Medulla oblongata (tissue), 1 donor: ENCODE data around the gene ARMC6.
"Not testable (repeated sequence)": the region's sequence is repeated elsewhere in the genome, so short reads cannot be mapped to it uniquely, and the experiment has no call there.

Experiments used
- DNase-seq: peaks from one replicate; pipeline ENCODE4 v3.0.0-alpha.2; 2015; ENCODE audit errors: extremely low spot score

ARMC6 gene

DNA sequence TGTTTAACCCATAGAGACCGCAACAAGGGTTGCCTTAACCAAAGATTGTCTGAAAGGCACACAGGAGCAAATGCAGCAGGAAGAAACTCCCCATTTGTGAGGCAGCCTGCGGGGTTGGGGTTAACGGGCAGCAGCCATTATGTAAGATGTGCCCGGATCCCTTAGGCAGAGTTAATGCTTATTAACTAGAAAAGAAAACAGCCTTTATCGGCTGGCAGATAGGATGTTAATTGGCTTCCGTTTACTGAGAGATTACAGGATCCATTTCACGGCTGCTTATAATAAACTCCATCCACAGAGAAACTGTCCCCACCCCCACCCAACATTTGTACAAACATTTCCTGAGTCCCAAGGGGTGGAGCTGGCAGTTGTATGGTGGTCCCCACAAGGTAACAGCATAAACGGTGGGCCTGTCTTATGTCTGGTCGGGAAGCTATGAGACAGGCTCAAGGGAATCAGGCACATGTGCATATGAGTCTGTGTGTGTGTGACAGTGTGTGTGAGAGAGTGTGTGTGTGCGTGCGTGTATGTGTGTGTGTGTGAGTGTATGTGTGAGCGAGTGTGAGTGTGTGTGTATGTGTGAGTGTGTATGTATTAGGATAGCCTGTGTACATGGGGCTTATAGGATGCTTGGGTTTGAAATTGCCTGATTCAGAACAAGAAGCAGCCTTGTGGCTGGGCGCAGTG is 40.9 kb downstream of the ARMC6 start:
- DNase-seq: no peak

GRCh38 chr19:19075126-19075525 is 41.7 kb downstream of the ARMC6 start:
- DNase-seq: no peak

- DNase-seq: no peak
Observed at GRCh38 chr19:19076476-19076875, 43.1 kb downstream of the ARMC6 start.

DNA sequence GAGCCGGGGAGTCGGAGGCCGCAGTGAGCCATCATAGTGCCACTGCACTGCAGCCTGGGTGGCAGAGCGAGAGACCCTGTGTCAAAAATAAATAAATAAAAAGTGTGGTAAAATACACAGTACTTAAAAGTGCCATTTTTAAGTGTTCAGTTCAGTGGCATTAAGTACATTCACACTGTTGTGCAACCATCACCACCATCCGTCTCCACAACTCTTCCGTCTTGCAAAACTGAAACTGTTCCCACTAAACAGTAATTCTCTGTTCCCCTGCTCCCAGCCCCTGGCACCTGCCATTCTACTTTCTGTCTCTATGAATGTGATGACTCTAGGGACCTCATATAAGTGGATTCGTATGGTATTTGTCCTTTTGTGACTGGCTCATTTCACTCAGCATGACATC is 43.7 kb downstream of the ARMC6 start:
- DNase-seq: no peak

DNA sequence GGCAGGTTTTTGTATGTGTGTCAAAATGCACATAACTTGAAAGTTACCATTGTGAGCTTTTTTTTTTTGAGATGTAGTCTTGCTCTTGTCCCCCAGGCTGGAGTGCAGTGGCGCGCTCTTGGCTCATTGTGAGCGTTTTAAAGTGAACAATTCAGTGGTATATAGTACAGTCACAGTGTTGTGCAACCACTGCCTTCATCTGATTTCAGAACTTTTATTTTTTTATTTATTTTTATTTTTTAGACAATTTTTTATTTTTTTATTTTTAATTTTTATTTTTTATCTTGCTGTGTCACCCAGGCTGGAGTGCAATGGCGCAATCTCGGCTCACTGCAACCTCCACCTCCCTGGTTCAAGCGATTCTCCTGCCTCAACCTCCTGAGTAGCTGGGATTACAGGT is 45.4 kb downstream of the ARMC6 start:
- DNase-seq: no peak

DNA sequence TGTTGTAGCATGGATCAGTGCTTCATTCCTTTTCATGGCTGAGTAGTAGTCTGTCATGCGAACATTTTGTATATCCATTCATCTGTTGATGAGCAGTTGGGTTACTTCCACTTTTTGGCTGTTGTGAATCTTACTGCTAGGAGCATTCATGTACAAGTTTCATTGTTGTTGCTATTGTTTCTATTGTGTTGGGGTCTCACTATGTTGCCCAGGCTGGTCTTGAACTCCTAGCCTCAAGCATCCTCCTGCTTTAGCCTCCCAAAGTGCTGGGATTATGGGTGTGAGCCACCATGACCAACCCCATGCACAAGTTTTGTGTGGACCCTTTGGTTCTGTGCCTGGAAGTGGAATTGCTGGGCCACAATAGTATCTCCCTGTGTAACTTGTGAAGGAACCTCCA is 46.2 kb downstream of the ARMC6 start:
- DNase-seq: no peak

DNA sequence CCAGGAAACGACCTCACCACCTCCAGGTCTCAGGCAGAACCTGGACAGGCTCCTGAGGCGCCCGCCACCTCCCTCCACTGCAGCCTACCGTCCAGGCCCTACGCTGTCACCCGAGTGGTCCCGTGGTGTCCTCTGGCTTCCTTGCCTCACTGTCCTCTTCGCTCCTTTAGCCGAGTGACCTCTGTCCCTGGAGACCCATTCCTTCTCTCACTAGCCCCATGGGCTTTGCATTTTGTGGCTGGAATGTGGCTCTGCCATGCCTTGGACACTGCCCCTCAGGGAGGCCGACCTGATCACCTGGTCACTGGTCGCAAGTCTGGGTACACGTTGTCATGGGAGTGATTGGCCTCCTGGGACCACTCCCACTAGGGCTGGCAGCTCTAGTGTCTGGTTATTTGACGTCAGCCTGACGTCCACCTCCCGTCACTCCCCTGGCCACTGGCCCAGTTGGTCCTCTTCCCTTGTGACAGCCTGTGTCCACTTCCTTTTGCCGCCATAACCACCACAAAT is 48.3 kb downstream of the ARMC6 start:
- DNase-seq: no peak

DNA sequence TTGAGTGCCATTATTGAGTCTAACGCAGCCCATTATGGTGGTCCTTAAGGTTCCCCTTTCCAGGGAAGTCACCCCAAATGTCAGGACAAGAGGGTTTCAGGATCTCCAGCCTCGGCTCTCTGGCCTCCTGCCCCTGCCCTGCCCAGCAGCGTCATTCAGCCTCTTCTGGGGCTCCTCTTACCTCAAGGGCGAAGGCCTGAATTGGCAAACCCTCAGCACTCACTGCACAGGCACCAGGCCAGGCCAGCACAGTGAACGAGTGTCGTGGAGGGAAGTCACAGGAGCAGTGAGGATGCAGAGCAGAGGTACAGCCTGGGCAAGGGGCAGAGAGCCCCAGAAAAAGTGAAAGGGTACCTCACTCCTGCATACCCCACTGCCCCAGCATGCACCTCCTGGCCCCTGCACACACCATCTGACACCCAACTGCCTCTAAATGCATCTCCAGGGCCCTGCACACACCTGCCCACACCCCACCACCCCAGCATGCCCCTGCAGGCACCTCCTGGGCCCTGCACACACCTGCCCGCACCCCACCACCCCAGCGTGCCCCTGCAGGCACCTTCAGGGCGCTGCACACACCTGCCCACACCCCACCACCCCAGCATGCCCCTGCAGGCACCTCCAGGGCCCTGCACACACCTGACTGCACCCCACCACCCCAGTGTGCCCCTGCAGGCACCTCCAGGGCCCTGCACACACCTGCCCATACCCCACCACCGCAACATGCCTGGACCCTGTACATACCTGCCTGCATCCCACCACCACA is 50.2 kb downstream of the ARMC6 start:
- no peak for DNase-seq

DNA sequence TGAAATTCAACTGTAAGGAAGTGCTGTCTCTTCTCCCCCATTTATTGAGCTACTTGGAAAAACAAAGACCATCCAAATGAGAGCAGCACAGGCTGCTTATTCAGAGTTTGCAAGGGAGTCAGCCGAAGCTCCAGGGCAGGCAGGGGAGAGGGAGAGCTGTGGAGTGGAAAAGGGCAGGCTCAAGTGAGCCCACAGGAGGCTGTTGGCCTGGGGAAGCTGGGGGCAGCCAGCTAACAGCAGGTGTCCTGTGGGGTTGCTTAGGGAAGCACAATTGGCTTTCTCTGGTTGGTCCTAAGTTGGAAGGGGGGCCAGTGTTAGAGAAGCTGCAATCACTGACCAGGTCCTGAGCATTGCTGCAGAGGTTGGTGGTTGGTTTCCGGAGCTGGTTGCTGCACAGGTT is 54.3 kb downstream of the ARMC6 start:
- DNase-seq: no peak

GRCh38 chr19:19094513-19094912 is 61.1 kb downstream of the ARMC6 start:
- no peak for DNase-seq

- no peak for DNase-seq
Observed at GRCh38 chr19:19095691-19096090, 62.3 kb downstream of the ARMC6 start.

DNA sequence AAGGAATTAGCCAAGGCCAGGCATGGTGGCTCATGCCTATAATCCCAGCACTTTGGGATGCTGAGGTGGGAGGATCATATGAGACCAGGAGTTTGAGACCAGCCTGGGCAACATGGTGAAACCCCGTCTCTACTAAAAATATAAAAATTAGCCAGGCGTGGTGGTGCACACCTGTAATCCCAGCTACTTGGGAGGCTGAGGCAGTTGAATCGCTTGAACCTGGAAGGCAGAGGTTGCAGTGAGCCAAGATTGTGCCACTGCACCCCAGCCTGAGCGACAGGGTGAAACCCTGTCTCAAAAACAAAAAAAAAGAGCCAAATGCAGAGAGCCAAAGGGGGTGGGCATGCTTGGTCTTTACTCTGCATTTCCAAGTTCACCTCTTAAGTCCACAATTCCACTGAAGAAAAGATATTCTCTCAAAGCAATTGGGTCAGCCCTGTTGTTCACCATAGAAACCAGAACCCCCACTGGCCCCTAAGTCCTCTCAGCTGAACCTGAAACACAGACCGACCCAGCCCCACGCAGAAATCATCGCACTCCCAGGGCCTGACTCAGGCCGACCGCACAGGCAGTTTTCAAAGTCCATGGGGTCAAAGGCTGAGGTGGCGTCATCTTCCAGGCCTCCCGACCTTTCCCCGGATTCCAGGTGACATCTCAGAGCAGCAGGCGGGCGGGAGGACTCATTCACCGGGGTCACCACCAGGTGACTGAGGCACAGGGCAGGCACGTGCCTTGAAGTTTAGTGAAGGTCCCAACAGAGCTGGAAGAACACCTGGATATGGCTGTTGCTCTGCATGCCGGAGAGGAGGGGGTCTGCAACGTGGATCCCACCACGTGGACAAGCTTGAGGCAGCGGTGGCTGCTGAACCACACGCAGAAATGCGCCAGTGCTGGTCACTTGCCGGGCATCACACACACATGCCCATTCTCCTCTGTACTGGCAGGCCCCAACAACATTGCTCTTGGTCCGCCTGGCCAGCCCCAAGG is 63.5 kb downstream of the ARMC6 start:
- no peak for DNase-seq

DNA sequence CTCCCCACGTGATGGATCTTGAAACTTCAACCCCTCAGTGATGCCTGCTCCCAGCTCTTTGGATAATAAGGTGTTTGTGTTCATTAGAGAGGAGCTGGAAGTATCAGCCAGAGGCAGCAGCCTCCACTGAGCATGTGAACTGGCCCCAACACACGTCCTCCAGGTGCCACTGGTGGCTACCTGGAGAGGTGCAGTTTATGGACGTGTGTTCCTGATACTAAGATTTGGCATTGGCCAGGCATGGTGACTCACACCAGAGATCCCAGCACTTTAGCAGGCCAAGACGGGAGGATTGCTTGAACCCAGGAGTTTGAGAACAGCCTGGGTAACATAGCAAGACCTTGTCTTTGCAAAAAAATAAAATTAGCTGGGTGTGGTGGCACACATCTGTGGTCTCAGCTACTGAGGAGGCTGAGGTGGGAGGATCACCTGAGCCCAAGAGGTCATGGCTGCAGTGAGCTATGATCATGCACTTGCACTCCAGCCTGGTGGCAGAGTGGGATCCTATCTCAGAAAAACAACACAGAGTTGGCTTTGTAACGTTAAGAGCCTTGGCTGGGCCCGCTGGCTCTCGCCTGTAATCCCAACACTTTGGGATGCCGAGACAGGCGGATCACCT is 64.8 kb downstream of the ARMC6 start:
- DNase-seq: no peak

GRCh38 chr19:19098703-19099632 is 65.6 kb downstream of the ARMC6 start:
- no peak for DNase-seq

DNA sequence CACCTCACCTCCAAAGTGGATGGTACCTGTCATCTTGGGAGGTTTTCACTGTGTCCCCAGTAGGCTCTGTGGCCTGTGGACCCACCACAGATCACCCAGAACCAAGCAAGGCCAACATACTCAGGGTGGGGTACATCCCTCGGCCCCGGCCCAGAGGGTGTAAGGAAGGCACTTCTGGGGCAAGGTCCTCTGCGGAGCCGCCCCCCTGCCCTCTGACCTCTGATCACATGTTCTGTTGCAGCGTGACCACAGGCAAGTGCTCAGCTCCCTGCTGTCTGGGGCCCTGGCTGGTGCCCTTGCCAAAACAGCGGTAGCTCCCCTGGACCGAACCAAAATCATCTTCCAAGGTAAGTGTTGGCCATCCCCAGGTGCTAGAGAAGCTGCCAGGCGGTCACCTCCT is 68.1 kb downstream of the ARMC6 start:
- DNase-seq: no peak

DNA sequence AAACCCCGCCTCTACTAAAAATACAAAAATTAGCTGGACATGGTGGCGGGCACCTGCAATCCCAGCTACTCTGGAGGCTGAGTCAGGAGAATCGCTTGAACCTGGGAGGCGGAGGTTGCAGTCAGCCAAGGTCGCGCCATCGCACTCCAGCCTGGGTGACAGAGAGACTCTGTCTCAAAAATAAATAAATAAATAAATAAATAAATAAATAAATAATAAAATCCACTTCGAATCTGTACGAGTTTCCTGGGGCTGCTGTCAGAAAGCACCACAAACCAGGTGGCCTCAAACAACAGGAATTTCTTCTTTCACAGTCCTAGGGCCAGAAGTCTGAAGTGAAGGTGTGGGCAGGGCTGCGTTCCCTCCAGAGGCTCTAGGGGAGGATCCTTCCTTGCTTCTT is 69.2 kb downstream of the ARMC6 start:
- DNase-seq: not testable (repeated sequence)

DNA sequence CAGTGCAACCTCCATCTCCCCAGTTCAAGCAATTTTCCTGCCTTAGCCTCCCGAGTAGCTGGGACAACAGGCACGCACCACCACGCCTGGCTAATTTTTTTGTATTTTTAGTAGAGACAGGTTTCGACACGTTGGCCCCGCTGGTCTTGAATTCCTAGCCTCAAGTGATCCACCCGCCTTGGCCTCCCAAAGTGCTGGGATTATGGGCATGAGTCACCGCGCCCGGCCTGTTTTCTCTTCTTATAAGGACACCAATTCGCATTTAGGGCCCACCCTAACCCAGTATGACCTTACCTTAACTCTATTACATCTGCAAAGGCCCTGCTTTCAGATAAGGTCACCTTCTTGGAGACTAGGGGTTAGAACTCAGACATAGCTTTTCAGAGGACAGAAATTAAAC is 69.8 kb downstream of the ARMC6 start:
- no peak for DNase-seq

GRCh38 chr19:19105365-19106055 is 72.1 kb downstream of the ARMC6 start:
- no peak for DNase-seq

DNA sequence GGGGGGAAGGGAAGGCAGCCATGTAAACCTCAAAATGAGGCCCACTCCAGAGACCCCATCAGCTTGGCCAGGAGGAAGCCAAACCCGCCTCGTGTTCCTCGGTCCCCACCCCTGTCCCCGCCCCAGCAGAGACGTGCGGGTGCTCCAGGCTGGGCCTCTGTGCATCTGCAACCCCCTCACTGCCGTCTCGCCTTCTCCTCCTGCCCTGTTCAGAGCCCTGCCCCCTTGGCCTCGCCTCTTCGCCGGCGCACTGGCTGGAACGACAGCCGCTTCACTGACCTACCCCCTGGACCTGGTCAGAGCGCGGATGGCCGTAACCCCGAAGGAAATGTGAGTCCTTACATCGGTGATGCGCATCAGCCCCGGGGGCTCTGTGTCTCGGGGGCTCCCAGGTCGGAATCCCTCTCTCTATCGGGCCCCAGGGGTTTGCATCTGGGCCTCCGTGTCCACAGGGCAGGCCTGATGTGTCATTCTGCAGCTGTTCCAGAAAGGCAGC is 72.7 kb downstream of the ARMC6 start:
- no peak for DNase-seq

- not testable (repeated sequence) for DNase-seq
Observed at GRCh38 chr19:19106938-19107337, 73.5 kb downstream of the ARMC6 start.
